ENCODE measurements around the gene WDR44. TPM values are rescaled to one million over a fixed set of nuclear protein-coding genes. Genes with fewer than 3 reads are reported as not detected.

Gene WDR44
- total and polyA plus RNA-seq, 2 of the 13 experiments (the other 11 are each of a cell fraction or from before 2014, with no cell fraction given), result 2.2 to 4.3 TPM

GRCh38 chrX:118356154-118356701, 10.3 kb downstream of the WDR44 start:
- CTCF ChIA-PET (ENCODE audit: low intra/inter-chr PET ratio, low total read pairs), result no interaction called here
- H3K36me3 ChIP-seq (replicated peaks in 1 of 2; ENCODE audit: control insufficient read depth in 1 of 2, insufficient read depth in 2 of 2, low read length in 2 of 2), result no peaks in the 10 kb centered on the region
- H3K79me2 ChIP-seq (ENCODE audit: insufficient read depth, low read length), result peaks cover 5% of the 10 kb centered on the region
- no peak overlapping the region for H3K9ac ChIP-seq (ENCODE audit: insufficient read depth, low read depth, low read length)
- H3K4me1 ChIP-seq (ENCODE audit: insufficient read depth, low read length), result peaks cover 15% of the 10 kb centered on the region
- 50% methylated on average over 2 of the region's 2 CpGs for WGBS (ENCODE audit: low lambda C conversion rate)
- POLR2A ChIA-PET, result no interaction called here
- no peaks in the 10 kb centered on the region for H3K9me3 ChIP-seq (ENCODE audit: low read length)
- no peak overlapping the region for H3K4me2 ChIP-seq (ENCODE audit: low read depth, low read length)
- no peak overlapping the region for H3K4me3 ChIP-seq (replicated peaks in 1 of 3; ENCODE audit: insufficient read depth in 1 of 3, low read depth in 2 of 3, low read length in 3 of 3)
- DNase-seq (ENCODE audit: low spot score) (no peak), FAIRE-seq (no peak), ATAC-seq (no peak)
- no peak overlapping the region for H2AFZ ChIP-seq (ENCODE audit: low read length)
- no peak overlapping the region for H3K27ac ChIP-seq (ENCODE audit: extremely low read length, insufficient read depth, low read length)
- BruUV-seq (replicated peaks), result no TSS peak
- TF ChIP-seq TBX3 (IDR thresholded peaks at IDR 0.05; ENCODE audit: borderline replicate concordance), result no peak
- TF ChIP-seq KLF11 (CRISPR knock-in tag; IDR thresholded peaks at IDR 0.05), result no peak
- intact Hi-C loops (cut with micrococcal nuclease; ENCODE audit: unreplicated experiment), result no loop called here
- in situ Hi-C loops (cut with HindIII; ENCODE audit: extremely low pct_ligation_motif_present, low pct_unique_long_range_greater_than_20kb), result no loop called here
- H4K20me1 ChIP-seq (ENCODE audit: insufficient read depth, low read length), result no peaks in the 10 kb centered on the region
- H3K27me3 ChIP-seq (ENCODE audit: control insufficient read depth in 1 of 2, insufficient read depth in 2 of 2, low read length in 2 of 2), result no peaks in the 10 kb centered on the region

- ChIA-PET CTCF (ENCODE audit: low intra/inter-chr PET ratio, low total read pairs) (no interaction called here), POLR2A (no interaction called here)
- no peak overlapping the region for H3K9ac ChIP-seq (ENCODE audit: insufficient read depth, low read depth, low read length)
- intact Hi-C loops (cut with micrococcal nuclease; ENCODE audit: unreplicated experiment) (no loop called here), in situ Hi-C loops (cut with HindIII; ENCODE audit: extremely low pct_ligation_motif_present, low pct_unique_long_range_greater_than_20kb) (no loop called here)
- no peak for FAIRE-seq
- no peaks in the 10 kb centered on the region for H4K20me1 ChIP-seq (ENCODE audit: insufficient read depth, low read length)
- no peaks in the 10 kb centered on the region for H3K27me3 ChIP-seq (ENCODE audit: control insufficient read depth in 1 of 2, insufficient read depth in 2 of 2, low read length in 2 of 2)
- no peak overlapping the region for H3K4me2 ChIP-seq (ENCODE audit: low read depth, low read length)
- ATAC-seq, result no peak
- no peak for DNase-seq (ENCODE audit: low spot score)
- H3K36me3 ChIP-seq (replicated peaks in 1 of 2; ENCODE audit: control insufficient read depth in 1 of 2, insufficient read depth in 2 of 2, low read length in 2 of 2), result no peaks in the 10 kb centered on the region
- no TSS peak for BruUV-seq (replicated peaks)
- peaks cover 2% of the 10 kb centered on the region for H3K79me2 ChIP-seq (ENCODE audit: insufficient read depth, low read length)
- H3K27ac ChIP-seq (ENCODE audit: extremely low read length, insufficient read depth, low read length), result no peak overlapping the region
- H3K4me1 ChIP-seq (ENCODE audit: insufficient read depth, low read length), result peaks cover 8% of the 10 kb centered on the region
- H3K9me3 ChIP-seq (ENCODE audit: low read length), result no peaks in the 10 kb centered on the region
- 93% methylated on average over 3 of the region's 3 CpGs for whole genome bisulfite sequencing (ENCODE audit: low lambda C conversion rate)
- no peak overlapping the region for H3K4me3 ChIP-seq (replicated peaks in 1 of 3; ENCODE audit: insufficient read depth in 1 of 3, low read depth in 2 of 3, low read length in 3 of 3)
- no peak overlapping the region for H2AFZ ChIP-seq (ENCODE audit: low read length)
- TF ChIP-seq RFXANK (CRISPR knock-in tag; IDR thresholded peaks at IDR 0.05), result no peak
- TF ChIP-seq ZNF737 (CRISPR knock-in tag; IDR thresholded peaks at IDR 0.05; ENCODE audit: borderline replicate concordance), result no peak
- no peak for TF ChIP-seq ARNT (IDR thresholded peaks at IDR 0.05)
- TF ChIP-seq RAD21 (CRISPR knock-in tag; IDR thresholded peaks at IDR 0.05), result no peak
- TF ChIP-seq CREM (IDR thresholded peaks at IDR 0.05), result no peak
- TF ChIP-seq CREM (CRISPR knock-in tag; IDR thresholded peaks at IDR 0.05), result no peak
- TF ChIP-seq DMAP1 (CRISPR knock-in tag; IDR thresholded peaks at IDR 0.05), result no peak
- TF ChIP-seq GPBP1L1 (CRISPR knock-in tag; IDR thresholded peaks at IDR 0.05), result no peak
- TF ChIP-seq ZNF317 (CRISPR knock-in tag; IDR thresholded peaks at IDR 0.05), result no peak
- no peak for TF ChIP-seq SOX13 (IDR thresholded peaks at IDR 0.05)
- TF ChIP-seq SOX13 (CRISPR knock-in tag; conservative IDR thresholded peaks at IDR 0.05 in 1 of 2, IDR thresholded peaks at IDR 0.05 in 1 of 2), result no peak
- TF ChIP-seq CHCHD3 (CRISPR knock-in tag; IDR thresholded peaks at IDR 0.05), result no peak
- TF ChIP-seq ZNF20 (CRISPR knock-in tag; IDR thresholded peaks at IDR 0.05), result no peak
- no peak for TF ChIP-seq IKZF5 (CRISPR knock-in tag; IDR thresholded peaks at IDR 0.05)
- no peak for TF ChIP-seq PAWR (CRISPR knock-in tag; IDR thresholded peaks at IDR 0.05; ENCODE audit: borderline replicate concordance)
- no peak for TF ChIP-seq MTF1 (CRISPR knock-in tag; IDR thresholded peaks at IDR 0.05)
- no peak for TF ChIP-seq ZNF367 (CRISPR knock-in tag; IDR thresholded peaks at IDR 0.05; ENCODE audit: borderline replicate concordance)
Observed at GRCh38 chrX:118360429-118361125, 14.7 kb downstream of the WDR44 start.

Data from HepG2 (cell line).